ENCODE results near the gene APBA2.
"Not testable (repeated sequence)": the region's sequence is repeated elsewhere in the genome, so short reads cannot be mapped to it uniquely, and the experiment has no call there.

Gene APBA2

DNA sequence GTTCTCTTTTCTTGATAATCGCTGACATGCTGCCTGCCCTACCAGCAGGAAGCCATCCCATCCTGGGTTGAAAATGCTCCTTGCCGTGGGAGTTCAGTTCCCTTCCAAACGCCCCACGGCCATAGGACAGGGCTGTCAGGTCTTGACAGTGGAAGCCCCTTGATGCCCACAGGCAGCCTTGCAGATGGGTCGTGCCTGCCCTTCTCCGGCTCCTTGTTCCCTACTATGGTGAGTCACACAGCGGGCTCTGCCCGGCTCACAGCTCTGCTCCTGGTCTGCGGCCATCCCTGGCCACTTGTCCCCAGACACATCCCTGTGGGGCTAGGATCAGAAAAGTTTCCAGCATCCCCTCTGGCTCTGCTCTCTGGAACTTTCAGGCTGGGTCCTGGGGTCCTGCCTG, 6.2 kb upstream of the APBA2 start:
- no peak for DNase-seq

- DNase-seq = no peak
Measured at GRCh38 chr15:28880680-28881079, 5.1 kb upstream of the APBA2 start.

DNA sequence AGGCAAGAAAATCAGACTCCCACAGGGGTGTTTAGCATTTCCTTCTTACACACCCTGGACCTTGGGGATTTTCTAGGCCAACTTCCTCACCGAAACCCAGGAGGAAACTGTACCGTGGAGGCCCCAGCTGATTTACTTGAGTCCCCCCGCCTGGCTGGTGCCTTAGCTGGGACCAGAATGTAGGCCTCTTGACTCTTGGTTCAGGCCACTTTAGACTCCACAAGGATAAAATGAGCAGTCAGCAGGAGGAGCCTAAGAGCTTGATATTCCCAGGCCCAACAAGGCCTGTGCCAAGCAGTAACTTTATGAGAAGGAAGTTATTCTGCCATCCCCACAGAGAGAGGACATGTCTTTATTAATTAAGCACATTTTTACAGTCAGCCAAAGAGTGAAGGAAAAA, 4.6 kb upstream of the APBA2 start:
- no peak for DNase-seq

DNA sequence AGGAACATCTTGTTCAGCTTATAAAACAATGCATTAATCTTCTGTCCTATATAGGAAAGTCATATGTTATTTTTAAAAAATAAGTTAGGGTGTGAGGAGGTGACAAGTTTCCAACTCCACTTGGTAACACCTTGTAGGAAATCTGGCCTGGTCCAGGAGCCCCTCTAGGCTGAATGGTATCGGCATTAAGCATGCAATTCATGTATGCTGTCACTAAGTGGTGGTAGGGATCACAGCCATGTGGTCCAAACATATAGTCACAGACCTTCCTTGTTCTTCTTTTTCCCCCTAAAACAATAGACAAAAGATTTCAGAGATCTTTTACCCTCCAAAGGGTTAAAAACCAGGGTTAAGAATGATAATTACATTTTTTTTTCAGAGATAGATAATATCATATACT, 4.2 kb upstream of the APBA2 start:
- DNase-seq = no peak

- DNase-seq = no peak
Measured at GRCh38 chr15:28884151-28884940, 1.4 kb upstream of the APBA2 start.

- no peak for DNase-seq
Measured at GRCh38 chr15:28885128-28885629, 595 bp upstream of the APBA2 start.

DNA sequence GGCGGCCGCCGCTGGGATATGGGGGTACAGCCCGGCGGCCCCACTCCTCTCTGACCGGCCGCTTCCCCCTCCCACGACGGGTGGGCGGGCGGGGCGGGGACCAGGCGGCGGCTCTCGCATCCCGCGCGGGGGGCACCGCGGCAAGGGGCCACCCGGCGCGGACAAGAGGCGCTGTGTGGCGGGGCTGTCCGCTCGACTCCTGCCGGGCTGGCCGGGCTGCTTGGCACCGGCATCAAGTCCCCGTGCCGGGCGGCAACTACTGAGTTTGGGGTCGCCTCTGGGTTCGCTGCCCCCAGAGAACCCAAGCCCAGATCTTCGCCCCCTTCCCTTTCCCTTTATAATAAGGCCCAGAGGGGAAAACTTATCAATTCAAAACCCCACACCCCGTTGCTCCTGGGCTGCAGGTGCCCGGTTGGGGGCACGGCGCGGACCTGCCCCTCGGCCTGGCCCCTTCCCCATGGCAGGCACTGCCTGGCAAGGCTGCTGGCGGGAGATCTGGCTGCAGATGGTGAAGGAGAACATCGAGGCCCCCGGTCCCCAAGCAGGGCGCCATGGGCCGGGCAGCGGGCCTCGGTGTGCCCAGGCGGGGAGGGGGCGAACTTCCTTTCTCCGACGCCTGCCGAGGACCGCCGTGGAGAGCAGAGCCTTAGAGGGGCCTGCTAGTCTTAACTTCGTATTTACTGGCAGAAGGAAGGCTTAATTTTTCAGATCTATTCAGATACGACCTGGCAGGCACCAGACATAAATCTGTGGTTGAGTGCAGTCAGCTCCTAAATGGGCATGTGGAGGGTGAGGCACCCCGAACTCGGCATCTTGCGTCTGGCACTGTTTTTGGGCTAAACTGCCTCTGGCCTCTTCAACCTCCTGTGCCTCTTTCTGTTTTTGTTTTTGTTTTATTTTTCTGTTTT, 911 bp downstream of the APBA2 start:
- DNase-seq = no peak

- DNase-seq = no peak
Measured at GRCh38 chr15:28887339-28888174, 1.8 kb downstream of the APBA2 start.

DNA sequence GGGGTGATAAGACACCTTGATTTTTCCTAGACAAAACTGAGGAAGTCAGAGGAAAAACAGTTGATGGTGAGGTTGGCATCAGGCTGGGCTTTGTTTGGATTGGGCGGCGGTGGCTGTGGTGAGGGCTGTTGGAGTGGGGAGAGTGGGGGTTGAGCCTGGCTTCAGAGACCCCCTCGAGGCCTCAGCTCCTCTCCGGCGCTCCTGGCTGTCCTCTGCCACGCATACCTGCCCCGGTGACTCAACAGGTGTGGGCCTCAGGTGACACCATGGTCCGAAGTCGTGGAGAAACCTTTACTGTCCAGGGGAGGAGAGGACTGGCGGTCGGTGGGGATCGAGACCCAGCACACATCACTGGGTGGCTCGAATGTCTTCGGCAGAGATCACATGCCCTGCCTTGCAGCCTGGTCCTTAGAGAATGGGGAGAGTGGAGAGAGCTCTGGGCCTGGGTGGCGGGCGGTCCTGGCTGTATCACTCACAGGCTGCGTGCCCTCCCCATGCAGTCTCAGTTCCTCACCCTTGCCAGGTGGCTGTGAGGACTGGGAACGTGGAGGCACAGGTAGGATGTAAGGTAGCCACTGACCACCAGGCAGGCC, 2.6 kb downstream of the APBA2 start:
- DNase-seq = no peak

DNA sequence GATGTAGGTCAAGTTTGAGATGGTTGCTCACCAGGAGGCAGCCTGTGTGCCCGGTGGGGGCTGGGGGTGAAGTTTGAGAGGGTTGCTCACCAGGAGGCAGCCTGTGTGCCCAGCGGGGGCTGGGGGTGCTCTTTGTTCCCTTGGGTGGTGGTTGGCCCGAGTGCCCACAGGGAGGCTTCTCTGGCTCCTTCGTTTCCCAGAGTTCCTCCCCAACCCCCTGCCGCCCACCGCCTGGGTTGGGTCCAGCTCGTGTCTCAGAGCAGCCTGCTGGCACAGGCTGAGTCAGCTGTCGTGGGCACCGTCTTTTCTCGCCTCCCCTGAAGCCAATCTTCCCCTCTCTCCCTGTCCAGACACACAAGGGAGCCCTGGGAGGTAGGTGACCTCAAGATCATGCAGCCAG, 3.1 kb downstream of the APBA2 start:
- DNase-seq = no peak

- DNase-seq = no peak
Measured at GRCh38 chr15:28889346-28889745, 3.6 kb downstream of the APBA2 start.

DNA sequence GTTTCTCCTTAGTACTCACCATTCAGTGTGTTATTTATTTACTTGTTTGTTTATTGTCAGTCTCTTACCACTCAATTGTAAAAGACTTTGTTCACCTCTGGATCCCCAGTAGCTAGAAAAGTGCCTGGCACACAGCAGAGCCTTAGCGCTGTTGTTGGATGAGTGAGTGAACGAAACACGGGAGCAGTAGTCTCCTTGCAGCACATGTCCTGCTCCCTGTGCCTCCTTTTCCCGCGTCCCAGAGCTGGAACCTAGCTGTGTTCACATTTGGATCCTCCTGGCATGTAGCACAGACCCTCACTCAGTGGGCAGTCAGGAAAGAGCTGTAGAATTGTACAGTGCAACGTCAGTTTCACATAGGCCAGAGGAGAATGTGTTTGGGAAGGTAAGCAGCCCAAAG, 4.1 kb downstream of the APBA2 start:
- not testable (repeated sequence) for DNase-seq

DNA sequence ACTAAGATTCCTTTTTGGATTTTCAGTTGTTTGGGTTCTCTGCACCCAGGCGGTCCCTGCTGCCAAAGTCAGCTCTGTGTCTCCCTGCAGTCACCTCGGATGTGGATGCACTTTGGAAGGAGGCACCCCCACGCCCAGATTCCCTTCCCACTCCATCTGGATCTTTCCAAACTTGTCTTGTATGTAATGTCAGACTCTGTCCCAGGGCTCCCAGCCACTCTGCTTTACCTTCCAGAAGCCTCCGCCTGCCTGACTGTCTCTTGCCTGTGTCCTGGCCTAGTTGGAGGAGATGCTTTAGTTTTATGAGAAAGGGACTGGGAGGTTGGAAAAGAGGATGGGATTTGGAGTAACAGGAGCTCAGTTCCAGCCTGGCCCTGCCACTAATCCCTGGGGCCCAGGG, 4.5 kb downstream of the APBA2 start:
- not testable (repeated sequence) for DNase-seq

- no peak for DNase-seq
Measured at GRCh38 chr15:28890711-28891495, 5.1 kb downstream of the APBA2 start.

- DNase-seq = no peak
Measured at GRCh38 chr15:28891588-28891987, 5.8 kb downstream of the APBA2 start.

DNA sequence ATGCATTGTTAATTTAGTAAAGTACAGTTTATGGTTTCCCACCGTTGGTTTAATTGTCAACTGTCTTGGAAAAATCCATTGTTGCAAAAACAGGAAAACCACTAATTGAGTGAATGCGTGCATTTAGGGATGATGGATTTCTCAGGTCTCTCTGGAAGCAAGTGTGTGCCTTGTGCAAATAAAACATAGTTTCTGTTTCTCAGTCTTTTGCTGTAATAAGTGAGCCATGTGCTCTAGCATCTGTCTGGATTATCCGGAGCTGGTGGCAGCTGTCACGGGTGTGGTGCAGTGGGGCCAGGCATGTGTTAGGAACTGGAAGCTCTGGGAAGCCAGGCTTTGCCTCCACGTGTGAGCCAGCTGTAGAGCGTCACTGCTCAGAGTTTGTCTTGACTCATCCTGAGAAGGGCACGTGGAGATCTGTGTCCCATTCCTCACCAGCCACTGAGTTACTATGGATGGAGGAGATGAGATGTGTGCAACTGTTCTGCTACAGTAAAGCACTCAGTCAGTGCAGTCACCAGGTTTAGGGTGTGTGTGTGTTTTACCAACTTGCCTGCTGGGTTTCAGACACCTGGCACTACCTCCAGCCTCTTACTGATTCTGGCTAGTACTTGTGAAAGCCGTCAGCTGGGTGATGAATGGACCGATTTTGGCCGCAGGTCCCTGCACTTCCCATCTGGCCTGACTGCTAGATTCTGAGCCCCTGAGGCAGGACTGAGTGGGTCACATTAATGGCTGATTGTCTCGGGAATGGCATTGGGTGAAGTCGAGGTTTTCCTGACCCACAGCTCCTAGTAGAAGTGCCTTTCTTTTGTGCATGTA, 7.2 kb downstream of the APBA2 start:
- no peak for DNase-seq

GRCh38 chr15:28894631-28895030, 8.9 kb downstream of the APBA2 start:
- no peak for DNase-seq

DNA sequence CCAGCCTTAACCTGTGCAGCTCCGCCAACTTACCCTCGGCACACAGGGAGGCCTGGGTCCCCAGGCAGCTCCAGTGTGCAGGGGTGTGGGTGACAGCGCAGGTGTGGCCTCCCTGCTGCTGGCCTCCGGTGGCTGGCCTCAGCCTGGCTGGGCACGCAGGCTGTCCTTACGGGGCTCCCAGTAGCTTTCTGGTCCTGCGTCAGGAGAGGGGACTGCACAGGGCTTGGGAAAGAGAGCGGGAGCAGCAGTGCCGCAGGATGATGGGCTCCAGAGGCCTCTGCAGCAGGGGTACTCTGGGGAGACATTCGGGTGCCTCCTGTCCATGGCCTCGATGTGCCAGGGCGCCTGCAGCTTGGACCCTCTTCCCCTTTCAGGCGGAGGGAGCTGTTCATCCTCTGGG, 9.4 kb downstream of the APBA2 start:
- no peak for DNase-seq

GRCh38 chr15:28895566-28895965, 9.8 kb downstream of the APBA2 start:
- no peak for DNase-seq

GRCh38 chr15:28896951-28897350, 11.2 kb downstream of the APBA2 start:
- DNase-seq = no peak

Measured in NCI-H2029 treated with DMSO at 0.1 percent for 48 hours (cell line).